Measurements from ENCODE around the gene PSMB1. TPM values are rescaled to one million over a fixed set of nuclear protein-coding genes. Genes with fewer than 3 reads are reported as not detected.

Gene PSMB1
- total RNA-seq, 2 donors from 2014 or later, result 239 to 243 TPM

GRCh38 chr6:170572704-170573466 is 19.8 kb upstream of the PSMB1 start:
- H3K36me3 ChIP-seq (ENCODE audit: control insufficient read depth, insufficient read depth, low read length), result peaks cover 78% of the 10 kb centered on the region
- peak overlapping the region; percentile 44 for H3K4me3 Mint-ChIP-seq

GRCh38 chr6:170564936-170565530 is 11.9 kb upstream of the PSMB1 start:
- Histone ChIP-seq H3K9me3 (ENCODE audit: control insufficient read depth, low read length) (no peaks in the 10 kb centered on the region), H3K4me1 (ENCODE audit: control insufficient read depth, insufficient read depth, low read length) (no peaks in the 10 kb centered on the region), H3K36me3 (ENCODE audit: control insufficient read depth, insufficient read depth, low read length) (peaks cover 82% of the 10 kb centered on the region), H3K9ac (ENCODE audit: extremely low read depth, low read length, poor library complexity, severe bottlenecking) (no peak overlapping the region), H3K27ac (ENCODE audit: low read depth, low read length) (no peak overlapping the region), H3K4me3 (ENCODE audit: low read length) (no peak overlapping the region), H3K27me3 (ENCODE audit: control insufficient read depth, insufficient read depth, low read length, poor library complexity, severe bottlenecking) (no peaks in the 10 kb centered on the region)
- no peak overlapping the region for H3K4me3 Mint-ChIP-seq
- DNase-seq, result no peak
- H3K27me3 Mint-ChIP-seq (ENCODE audit: insufficient read depth), result no peaks in the 10 kb centered on the region
- H3K27ac Mint-ChIP-seq, result no peak overlapping the region
- WGBS, 2 experiments (ENCODE audit: insufficient coverage in 1 of 2, insufficient read length in 1 of 2), result 93% methylated on average over 7 to 8 of the region's 8 CpGs
- H3K4me1 Mint-ChIP-seq, result no peaks in the 10 kb centered on the region
- TF ChIP-seq CTCF (conservative IDR thresholded peaks at IDR 0.05), result no peak
- H3K36me3 Mint-ChIP-seq (ENCODE audit: low read depth), result peaks cover 71% of the 10 kb centered on the region
- no peaks in the 10 kb centered on the region for H3K9me3 Mint-ChIP-seq

More at GRCh38 chr6:170572704-170573466, 19.8 kb upstream of the PSMB1 start:
- peak; percentile 53 for DNase-seq
- 48% methylated on average over 2 of the region's 2 CpGs; no CpG with 5 or more reads in 1 of the 2 experiments for WGBS, 2 experiments (ENCODE audit: insufficient coverage in 1 of 2, insufficient read length in 1 of 2)
- Mint-ChIP-seq H3K36me3 (ENCODE audit: low read depth) (peaks cover 55% of the 10 kb centered on the region), H3K4me1 (peaks cover 27% of the 10 kb centered on the region), H3K9me3 (no peaks in the 10 kb centered on the region), H3K27ac (peak overlapping the region; percentile 91), H3K27me3 (ENCODE audit: insufficient read depth) (no peaks in the 10 kb centered on the region)
- Histone ChIP-seq H3K9ac (ENCODE audit: extremely low read depth, low read length, poor library complexity, severe bottlenecking) (peak overlapping the region; percentile 23), H3K27ac (ENCODE audit: low read depth, low read length) (no peak overlapping the region), H3K4me1 (ENCODE audit: control insufficient read depth, insufficient read depth, low read length) (peaks cover 9% of the 10 kb centered on the region), H3K27me3 (ENCODE audit: control insufficient read depth, insufficient read depth, low read length, poor library complexity, severe bottlenecking) (no peaks in the 10 kb centered on the region), H3K9me3 (ENCODE audit: control insufficient read depth, low read length) (no peaks in the 10 kb centered on the region), H3K4me3 (ENCODE audit: low read length) (peak overlapping the region; percentile 61)
- no peak for TF ChIP-seq CTCF (conservative IDR thresholded peaks at IDR 0.05)

- H3K4me3 Mint-ChIP-seq, result no peak overlapping the region
- H3K4me1 Mint-ChIP-seq, result no peaks in the 10 kb centered on the region
- Histone ChIP-seq H3K9ac (ENCODE audit: extremely low read depth, low read length, poor library complexity, severe bottlenecking) (no peak overlapping the region), H3K9me3 (ENCODE audit: control insufficient read depth, low read length) (no peaks in the 10 kb centered on the region), H3K27ac (ENCODE audit: low read depth, low read length) (no peak overlapping the region), H3K36me3 (ENCODE audit: control insufficient read depth, insufficient read depth, low read length) (peaks cover 80% of the 10 kb centered on the region), H3K27me3 (ENCODE audit: control insufficient read depth, insufficient read depth, low read length, poor library complexity, severe bottlenecking) (no peaks in the 10 kb centered on the region), H3K4me1 (ENCODE audit: control insufficient read depth, insufficient read depth, low read length) (no peaks in the 10 kb centered on the region), H3K4me3 (ENCODE audit: low read length) (no peak overlapping the region)
- 92 to 100% methylated on average over 2 to 4 of the region's 4 CpGs for WGBS, 2 experiments (ENCODE audit: insufficient coverage in 1 of 2, insufficient read length in 1 of 2)
- no peak for TF ChIP-seq CTCF (conservative IDR thresholded peaks at IDR 0.05)
- DNase-seq, result no peak
- H3K27ac Mint-ChIP-seq, result no peak overlapping the region
- no peaks in the 10 kb centered on the region for H3K27me3 Mint-ChIP-seq (ENCODE audit: insufficient read depth)
- no peaks in the 10 kb centered on the region for H3K9me3 Mint-ChIP-seq
- peaks cover 59% of the 10 kb centered on the region for H3K36me3 Mint-ChIP-seq (ENCODE audit: low read depth)
These were observed 8.4 kb upstream of the PSMB1 start for GRCh38 chr6:170561555-170561954.
